Vagina (tissue), 2 donors: ENCODE results near the gene FBXO21. TPM values are rescaled to one million over a fixed set of nuclear protein-coding genes. Genes with fewer than 3 reads are reported as not detected.

ENCODE experiments used
- DNase-seq, 2 donors: peaks; one replicate each; pipeline ENCODE4 v3.0.0-alpha.2; 2017; ENCODE audit errors: extremely low spot score in 2 of 2
- H3K27ac ChIP-seq: fragments of 200-600 bp; sonication (generic); one replicate; pipeline ENCODE4 v1.5.1; 2019
- H3K27me3 ChIP-seq: fragments of 200-600 bp; sonication (generic); one replicate; pipeline ENCODE4 v1.5.1; 2019
- H3K36me3 ChIP-seq, 2 donors: fragments of 200-600 bp; sonication (generic); one replicate each; pipeline ENCODE4 v1.5.1; 2017 to 2019
- H3K4me1 ChIP-seq: fragments of 200-600 bp; sonication (generic); one replicate; pipeline ENCODE4 v1.5.1; 2019
- H3K4me3 ChIP-seq, 2 donors: fragments of 200-600 bp; sonication (generic); 1 replicate in 1 of 2; 2 replicates in 1 of 2; pipeline ENCODE4 v1.5.1; 2016 to 2019
- H3K9me3 ChIP-seq: fragments of 200-600 bp; sonication (generic); one replicate; pipeline ENCODE4 v1.5.1; 2019
- CTCF ChIP-seq, 3 experiments: fragments of 450-650 bp in 2 of 3; fragments of 200-600 bp in 1 of 3; sonication (generic) in 1 of 3; IDR thresholded peaks; one replicate each; pipeline ENCODE4 v1.5.1; 2017 to 2019; ENCODE audit warnings: antibody characterized with exemption in 3 of 3, mild to moderate bottlenecking in 2 of 3, moderate library complexity in 2 of 3
- POLR2A ChIP-seq, 2 donors: fragments of 450-650 bp; IDR thresholded peaks; one replicate each; pipeline ENCODE4 v1.6.1; 2017; ENCODE audit warnings: antibody characterized with exemption in 2 of 2, mild to moderate bottlenecking in 2 of 2, moderate library complexity in 2 of 2
- POLR2AphosphoS5 ChIP-seq, 2 donors: sonication (generic); formaldehyde crosslinking; IDR thresholded peaks; one replicate each; pipeline ENCODE4 v1.9.0; 2017; ENCODE audit warnings: antibody characterized with exemption in 2 of 2, mild to moderate bottlenecking in 2 of 2, low read depth in 1 of 2; ENCODE audit not compliant: insufficient read depth in 1 of 2
- intact Hi-C: fragments of 100-400 bp; cut with DNase I; formaldehyde crosslinking; loops from one replicate; pipeline ENCODE4 v1.15.1; 2023
- total RNA-seq: library from RNA; depleted of rRNA; stranded (reverse); fragments of >200 nt; gene quantifications from one replicate; pipeline ENCODE4 v1.2.3, GENCODE V29; 2016

FBXO21 gene
- total RNA-seq, 1 donor from 2014 or later = 62.4 TPM

- no peak overlapping the region for H3K27ac ChIP-seq
- H3K36me3 ChIP-seq = no peaks in the 10 kb centered on the region
- no peak for DNase-seq
- no peaks in the 10 kb centered on the region for H3K27me3 ChIP-seq
- H3K4me1 ChIP-seq = no peaks in the 10 kb centered on the region
- intact Hi-C loops = loop anchor here (5.0 kb wide), 1 partner anchor 627 kb away; no protein-coding TSS in a partner anchor
- no peak overlapping the region for H3K4me3 ChIP-seq
- TF ChIP-seq POLR2A (IDR thresholded peaks at IDR 0.05) (no peak), CTCF (IDR thresholded peaks at IDR 0.05) (no peak), POLR2AphosphoS5 (IDR thresholded peaks at IDR 0.05; ENCODE audit: insufficient read depth in 1 of 2, low read depth in 1 of 2) (no peak)
- H3K9me3 ChIP-seq = no peaks in the 10 kb centered on the region
Observed at GRCh38 chr12:117210266-117210918, 20.1 kb upstream of the FBXO21 start.

- Histone ChIP-seq H3K4me3 (no peak overlapping the region), H3K4me1 (no peaks in the 10 kb centered on the region), H3K27ac (no peak overlapping the region), H3K9me3 (no peaks in the 10 kb centered on the region), H3K36me3 (no peaks in the 10 kb centered on the region), H3K27me3 (no peaks in the 10 kb centered on the region)
- intact Hi-C loops = loop anchor here (5.0 kb wide), 1 partner anchor 628 kb away; no protein-coding TSS in a partner anchor
- DNase-seq = no peak
- TF ChIP-seq CTCF (IDR thresholded peaks at IDR 0.05) (no peak), POLR2A (IDR thresholded peaks at IDR 0.05) (no peak), POLR2AphosphoS5 (IDR thresholded peaks at IDR 0.05; ENCODE audit: insufficient read depth in 1 of 2, low read depth in 1 of 2) (no peak)
Observed at GRCh38 chr12:117209626-117210025, 19.4 kb upstream of the FBXO21 start.

- Histone ChIP-seq H3K36me3 (no peaks in the 10 kb centered on the region), H3K4me1 (no peaks in the 10 kb centered on the region), H3K27me3 (no peaks in the 10 kb centered on the region), H3K9me3 (no peaks in the 10 kb centered on the region), H3K27ac (no peak overlapping the region), H3K4me3 (no peak overlapping the region)
- TF ChIP-seq POLR2A (IDR thresholded peaks at IDR 0.05) (no peak), POLR2AphosphoS5 (IDR thresholded peaks at IDR 0.05; ENCODE audit: insufficient read depth in 1 of 2, low read depth in 1 of 2) (no peak), CTCF (IDR thresholded peaks at IDR 0.05) (no peak)
- DNase-seq = no peak
- intact Hi-C loops = no loop called here
Observed at GRCh38 chr12:117208811-117209455, 18.7 kb upstream of the FBXO21 start.

- no peak overlapping the region for H3K27ac ChIP-seq
- TF ChIP-seq CTCF (IDR thresholded peaks at IDR 0.05) (no peak), POLR2AphosphoS5 (IDR thresholded peaks at IDR 0.05; ENCODE audit: insufficient read depth in 1 of 2, low read depth in 1 of 2) (no peak), POLR2A (IDR thresholded peaks at IDR 0.05) (no peak)
- no peak overlapping the region for H3K4me3 ChIP-seq
- H3K9me3 ChIP-seq = no peaks in the 10 kb centered on the region
- H3K27me3 ChIP-seq = no peaks in the 10 kb centered on the region
- H3K36me3 ChIP-seq = no peaks in the 10 kb centered on the region
- DNase-seq = no peak
- intact Hi-C loops = no loop called here
- no peaks in the 10 kb centered on the region for H3K4me1 ChIP-seq
Observed at GRCh38 chr12:117208206-117208605, 17.9 kb upstream of the FBXO21 start.

GRCh38 chr12:117207675-117208074 is 17.4 kb upstream of the FBXO21 start:
- intact Hi-C loops = no loop called here
- H3K27me3 ChIP-seq = no peaks in the 10 kb centered on the region
- H3K9me3 ChIP-seq = no peaks in the 10 kb centered on the region
- no peak for DNase-seq
- no peak overlapping the region for H3K4me3 ChIP-seq
- no peak for TF ChIP-seq POLR2AphosphoS5 (IDR thresholded peaks at IDR 0.05; ENCODE audit: insufficient read depth in 1 of 2, low read depth in 1 of 2)
- TF ChIP-seq CTCF (IDR thresholded peaks at IDR 0.05) = no peak
- H3K36me3 ChIP-seq = no peaks in the 10 kb centered on the region
- no peaks in the 10 kb centered on the region for H3K4me1 ChIP-seq
- no peak overlapping the region for H3K27ac ChIP-seq
